Thoracic aorta (tissue), 2 donors: ENCODE results near the gene PRR13. TPM values are rescaled to one million over a fixed set of nuclear protein-coding genes. Genes with fewer than 3 reads are reported as not detected.
A peak's percentile ranks its signal among the peaks of the same experiment; 100 is the strongest.

ENCODE experiments used
- ATAC-seq: fragments of 150-250 bp; one replicate; pipeline ENCODE4 v1.8.0; 2017; ENCODE audit warnings: low read depth; ENCODE audit not compliant: insufficient number of reproducible peaks, low FRiP score
- DNase-seq: peaks from one replicate; pipeline ENCODE4 v3.0.0-alpha.2; 2020; ENCODE audit warnings: low spot score
- H3K27ac ChIP-seq, 2 donors: fragments of 200-600 bp; sonication (generic); 1 replicate in 1 of 2; 2 replicates in 1 of 2; pipeline ENCODE4 v1.5.1; 2016; ENCODE audit warnings: mild to moderate bottlenecking in 2 of 2, moderate library complexity in 2 of 2
- H3K27me3 ChIP-seq: fragments of 200-600 bp; sonication (generic); replicated peaks from 2 replicates; pipeline ENCODE4 v1.6.0; 2016; ENCODE audit warnings: mild to moderate bottlenecking; ENCODE audit not compliant: insufficient read depth
- H3K36me3 ChIP-seq: fragments of 200-600 bp; sonication (generic); one replicate; pipeline ENCODE4 v1.5.1; 2016
- H3K4me1 ChIP-seq, 2 donors: fragments of 200-600 bp; sonication (generic); 1 replicate in 1 of 2; 2 replicates in 1 of 2; pipeline versions ENCODE4 v1.5.1 to v1.6.0; 2016; ENCODE audit warnings: low read depth in 2 of 2, mild to moderate bottlenecking in 1 of 2; ENCODE audit not compliant: control insufficient read depth in 1 of 2
- H3K4me3 ChIP-seq: fragments of 200-600 bp; sonication (generic); 2 replicates; pipeline ENCODE4 v1.5.1; 2016; ENCODE audit warnings: mild to moderate bottlenecking
- H3K9me3 ChIP-seq: fragments of 200-600 bp; sonication (generic); 2 replicates; pipeline ENCODE4 v1.5.1; 2016
- CTCF ChIP-seq: fragments of 200-600 bp; sonication (generic); IDR thresholded peaks from one replicate; pipeline ENCODE4 v1.5.1; 2019; ENCODE audit warnings: antibody characterized with exemption
- total RNA-seq, 2 donors: library from RNA; depleted of rRNA; stranded (reverse); fragments of >200 nt; gene quantifications; one replicate each; pipeline versions ENCODE4 v1.1.0 to v1.2.3, GENCODE V29; 2016

The PRR13 gene
- total RNA-seq, 2 donors from 2014 or later, result 53.6 to 86.2 TPM

GRCh38 chr12:53474077-53474476 lies 32.5 kb downstream of the PRR13 start:
- peaks cover 77% of the 10 kb centered on the region for H3K36me3 ChIP-seq
- H3K27ac ChIP-seq, result peak overlapping the region in 1 of 2 donors; percentile 26
- no peak for TF ChIP-seq CTCF
- H3K4me3 ChIP-seq, result no peak overlapping the region
- ATAC-seq (no peak), DNase-seq (no peak)
- peaks cover 13 to 41% of the 10 kb centered on the region in 2 donors for H3K4me1 ChIP-seq
- no peaks in the 10 kb centered on the region for H3K27me3 ChIP-seq
- H3K9me3 ChIP-seq, result no peaks in the 10 kb centered on the region

- H3K36me3 ChIP-seq, result peaks cover 76% of the 10 kb centered on the region
Measured at GRCh38 chr12:53474819-53475218, 33.3 kb downstream of the PRR13 start.

GRCh38 chr12:53476769-53477209 lies 35.3 kb downstream of the PRR13 start:
- Histone ChIP-seq H3K27me3 (no peaks in the 10 kb centered on the region), H3K4me1 (peaks cover 13 to 41% of the 10 kb centered on the region in 2 donors), H3K9me3 (no peaks in the 10 kb centered on the region), H3K4me3 (no peak overlapping the region), H3K36me3 (peaks cover 80% of the 10 kb centered on the region), H3K27ac (peak overlapping the region; percentile 8 to 29)
- ATAC-seq (no peak), DNase-seq (no peak)
- no peak for TF ChIP-seq CTCF

More at GRCh38 chr12:53474819-53475218, 33.3 kb downstream of the PRR13 start:
- peak overlapping the region in 1 of 2 donors; percentile 26 for H3K27ac ChIP-seq
- ATAC-seq, result no peak
- no peaks in the 10 kb centered on the region for H3K9me3 ChIP-seq
- H3K4me3 ChIP-seq, result no peak overlapping the region
- DNase-seq, result no peak
- TF ChIP-seq CTCF, result no peak
- H3K4me1 ChIP-seq, result peaks cover 13 to 41% of the 10 kb centered on the region in 2 donors
- H3K27me3 ChIP-seq, result no peaks in the 10 kb centered on the region

GRCh38 chr12:53478865-53479264 lies 37.3 kb downstream of the PRR13 start:
- no peak for DNase-seq
- Histone ChIP-seq H3K36me3 (peaks cover 88% of the 10 kb centered on the region), H3K4me1 (peaks cover 7 to 27% of the 10 kb centered on the region in 2 donors), H3K9me3 (no peaks in the 10 kb centered on the region), H3K4me3 (no peak overlapping the region), H3K27ac (peak overlapping the region; percentile 18 to 23), H3K27me3 (no peaks in the 10 kb centered on the region)
- TF ChIP-seq CTCF, result no peak
- no peak for ATAC-seq

- Histone ChIP-seq H3K36me3 (peaks cover 88% of the 10 kb centered on the region), H3K27ac (peak overlapping the region in 1 of 2 donors; percentile 23), H3K4me1 (peaks cover 5 to 22% of the 10 kb centered on the region in 2 donors)
Measured at GRCh38 chr12:53479331-53479730, 37.8 kb downstream of the PRR13 start.

More at GRCh38 chr12:53479331-53479730, 37.8 kb downstream of the PRR13 start:
- no peak for TF ChIP-seq CTCF
- Histone ChIP-seq H3K9me3 (no peaks in the 10 kb centered on the region), H3K4me3 (no peak overlapping the region), H3K27me3 (no peaks in the 10 kb centered on the region)
- no peak for DNase-seq
- no peak for ATAC-seq
